C4-2B (cell line): ENCODE data around the gene VGLL4.

Source experiments
- H3K27ac ChIP-seq: fragments of 450-650 bp; 2 replicates; pipeline ENCODE4 v1.5.1; 2017
- CTCF ChIP-seq: fragments of 450-650 bp; conservative IDR thresholded peaks from 2 replicates; pipeline ENCODE4 v1.5.1; 2017; ENCODE audit warnings: mild to moderate bottlenecking
- ZFX ChIP-seq: fragments of 450-650 bp; IDR thresholded peaks from 2 replicates; pipeline ENCODE4 v1.6.1; 2017

The VGLL4 gene

DNA sequence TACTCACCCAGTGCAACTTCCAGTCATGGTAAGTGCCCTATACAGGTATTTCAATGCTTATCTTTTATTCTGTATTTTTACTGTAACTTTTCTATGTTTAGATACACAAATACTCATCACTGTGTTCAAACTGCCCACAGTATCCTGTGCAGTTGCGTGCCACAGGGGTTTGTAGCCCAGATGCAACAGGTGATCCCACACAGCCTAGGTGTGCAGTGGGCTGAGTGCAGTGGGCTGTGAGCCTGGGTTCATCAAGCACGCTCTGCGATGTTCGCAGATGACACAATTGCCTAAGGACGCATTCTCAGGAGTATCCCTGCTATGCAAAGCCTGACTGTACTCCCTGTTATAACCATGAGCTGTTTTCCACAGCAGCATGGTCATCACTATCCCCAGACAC is 36.2 kb upstream of the VGLL4 start:
- no peak overlapping the region for H3K27ac ChIP-seq
- no peak for TF ChIP-seq CTCF
- no peak for TF ChIP-seq ZFX

DNA sequence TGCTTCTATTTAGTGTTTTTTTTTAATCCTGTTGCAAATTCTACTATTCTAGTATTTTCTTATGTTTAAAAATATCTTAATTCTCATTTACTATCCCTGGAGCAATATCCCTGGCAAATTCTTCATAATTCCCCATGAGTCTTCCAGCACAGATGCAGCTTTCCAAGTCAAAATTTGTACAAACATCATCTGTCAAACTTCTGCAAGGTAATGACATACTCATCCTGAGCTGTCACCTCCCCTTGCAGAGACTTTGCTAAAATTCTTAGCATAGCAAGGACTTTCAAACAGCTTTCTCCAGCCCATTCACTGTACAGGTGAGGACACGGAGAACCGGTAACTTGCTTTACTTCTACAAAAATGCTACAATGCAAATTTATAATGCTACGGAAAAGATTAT is 28.6 kb upstream of the VGLL4 start:
- H3K27ac ChIP-seq = no peak overlapping the region
- TF ChIP-seq ZFX = no peak
- TF ChIP-seq CTCF = no peak

GRCh38 chr3:11671648-11672100 is 28.0 kb upstream of the VGLL4 start:
- no peak for TF ChIP-seq CTCF
- TF ChIP-seq ZFX = no peak
- H3K27ac ChIP-seq = no peak overlapping the region

DNA sequence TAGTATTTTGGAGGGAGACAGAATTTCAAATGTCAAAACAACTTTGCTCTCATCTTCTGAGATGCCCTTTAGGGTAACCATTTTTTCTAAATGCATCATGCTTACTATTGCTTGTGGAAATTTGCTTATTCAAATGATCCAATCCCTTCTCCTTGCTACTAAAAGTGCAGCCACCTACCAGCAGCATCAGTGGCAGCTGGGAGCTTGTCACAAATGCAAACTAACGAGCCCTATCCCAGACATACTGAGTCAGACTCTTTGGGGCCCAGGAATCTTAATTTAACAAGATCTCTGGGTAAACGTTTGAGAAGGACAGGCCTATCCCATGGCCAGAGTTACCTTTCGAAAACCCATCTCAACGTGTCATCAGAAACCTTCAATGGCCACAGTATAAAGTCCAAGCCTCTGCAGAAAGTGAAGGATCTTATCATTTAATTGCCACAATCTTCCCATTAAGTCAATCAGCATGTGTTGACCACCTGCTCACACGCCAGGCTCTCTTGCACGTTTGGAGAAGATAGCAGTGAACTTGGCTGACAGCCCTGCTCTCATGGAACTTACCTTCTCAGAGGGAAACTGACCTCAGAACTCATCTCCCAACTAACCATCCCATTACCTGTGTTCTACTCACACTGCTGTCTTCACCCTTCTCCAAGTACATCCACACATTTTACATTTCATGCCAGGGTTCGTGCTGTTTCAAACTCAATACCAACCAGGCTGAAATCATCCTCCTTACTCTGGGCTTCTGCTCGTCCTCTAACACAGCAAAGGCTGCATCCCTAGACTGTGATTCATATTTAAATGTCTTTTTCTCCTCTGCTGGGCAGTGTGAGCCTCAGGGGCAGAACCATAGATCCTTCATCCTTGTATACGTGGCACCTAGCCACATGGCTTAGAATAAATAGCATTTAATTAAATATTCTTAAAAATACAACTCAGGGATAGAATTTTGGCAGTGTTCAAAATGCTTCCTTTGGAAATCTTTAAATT is 24.8 kb upstream of the VGLL4 start:
- TF ChIP-seq CTCF (no peak), ZFX (no peak)
- H3K27ac ChIP-seq = no peak overlapping the region

DNA sequence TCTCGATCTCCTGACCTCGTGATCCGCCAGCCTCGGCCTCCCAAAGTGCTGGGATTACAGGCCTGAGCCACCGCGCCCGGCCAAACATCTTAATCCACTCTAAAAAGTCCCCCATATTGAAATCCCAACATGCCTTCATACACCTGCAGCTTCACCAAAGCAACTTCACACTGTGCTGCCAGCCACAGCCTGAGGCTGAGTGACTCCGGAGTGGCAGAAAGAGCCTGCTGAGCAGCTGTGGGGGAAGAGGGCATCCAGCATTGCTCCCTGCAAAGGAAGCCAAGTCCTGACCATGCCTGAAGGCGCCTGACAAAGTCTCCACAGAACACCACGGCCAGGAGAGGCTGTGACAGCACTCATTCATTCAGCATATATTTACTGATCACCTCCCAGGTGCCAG is 21.6 kb upstream of the VGLL4 start:
- no peak overlapping the region for H3K27ac ChIP-seq

GRCh38 chr3:11662392-11662990 is 18.8 kb upstream of the VGLL4 start:
- H3K27ac ChIP-seq = no peak overlapping the region
- no peak for TF ChIP-seq ZFX
- peak; percentile 48 for TF ChIP-seq CTCF

More for the DNA sequence above, 21.6 kb upstream of the VGLL4 start:
- TF ChIP-seq CTCF (no peak), ZFX (no peak)

DNA sequence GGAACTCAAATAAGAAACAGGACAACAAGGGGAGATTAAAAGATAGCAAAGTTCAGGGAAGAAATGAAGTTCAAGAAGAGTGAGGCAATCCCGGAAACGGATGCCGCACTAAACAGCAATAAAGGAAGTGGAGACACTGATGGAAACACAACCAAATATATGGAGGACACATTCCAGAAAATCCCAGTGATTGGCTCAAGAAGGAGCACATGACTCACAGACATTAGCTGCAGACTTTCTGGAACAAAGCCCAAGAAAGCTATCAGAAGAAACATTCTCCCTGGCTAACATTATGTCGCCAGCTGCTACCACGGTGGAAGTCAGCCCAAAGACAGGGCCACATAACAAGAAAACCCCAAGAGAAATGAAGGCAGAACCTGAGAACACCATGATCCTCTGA is 18.1 kb upstream of the VGLL4 start:
- H3K27ac ChIP-seq = no peak overlapping the region
- no peak for TF ChIP-seq ZFX
- no peak for TF ChIP-seq CTCF
